ENCODE measurements around the gene PRX.
"Not testable (repeated sequence)": the region's sequence is repeated elsewhere in the genome, so short reads cannot be mapped to it uniquely, and the experiment has no call there.

Gene PRX

DNA sequence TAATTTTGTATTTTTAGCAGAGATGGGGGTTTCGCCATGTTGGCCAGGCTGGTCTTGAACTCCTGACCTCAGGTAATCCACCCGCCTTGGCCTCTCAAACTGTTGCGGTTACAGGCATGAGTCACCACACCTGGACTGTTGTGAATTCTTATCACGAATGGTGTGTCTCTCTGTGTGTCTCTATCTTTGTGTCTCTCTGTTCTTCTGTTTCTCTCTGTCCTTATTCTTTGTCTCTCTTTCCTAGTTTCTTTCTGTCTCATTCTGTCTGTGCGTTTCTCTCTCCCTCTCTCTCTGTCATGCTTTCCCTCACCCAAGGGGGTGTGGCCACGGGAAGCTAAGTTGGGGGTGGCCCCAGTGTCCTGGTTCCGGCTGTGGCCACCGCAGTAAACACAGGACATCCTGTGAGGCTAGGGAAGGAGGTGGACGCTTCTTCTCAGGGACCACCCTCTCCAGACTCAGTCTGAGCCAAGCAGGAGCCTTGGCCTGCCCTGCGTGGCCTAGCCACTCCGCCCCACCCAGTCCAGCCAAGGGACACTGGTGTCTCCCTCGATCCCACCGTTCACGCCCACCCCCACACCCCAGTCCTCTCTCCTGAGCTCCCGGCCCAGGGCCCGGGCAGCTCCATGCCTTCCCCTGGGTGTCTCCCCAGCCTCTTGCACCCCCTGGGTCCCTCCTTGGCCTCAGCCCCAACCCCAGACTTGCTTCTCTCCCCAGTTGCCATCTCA lies 3.9 kb upstream of the PRX start:
- peak; percentile 23 for DNase-seq (ENCODE audit: low read depth, low spot score)

DNA sequence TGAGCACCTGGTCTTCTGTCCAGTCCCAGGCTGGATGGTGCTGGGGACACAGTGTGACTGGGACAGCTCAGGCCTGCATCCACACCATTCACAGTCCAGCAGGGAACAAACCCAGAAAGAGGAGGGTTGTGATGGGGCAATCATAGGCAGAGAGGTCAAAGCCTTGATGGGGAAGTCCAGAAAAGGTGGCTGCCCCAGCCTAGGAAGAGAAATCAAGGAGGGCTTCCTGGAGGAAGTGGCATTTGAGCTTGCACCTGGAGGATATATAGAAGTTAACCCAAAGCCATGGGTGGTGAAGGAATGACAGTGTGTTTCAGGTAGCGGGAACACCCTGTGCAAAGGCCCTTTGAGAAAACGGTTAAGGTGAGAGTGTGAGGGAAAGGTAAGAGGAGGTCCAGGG lies 2.6 kb upstream of the PRX start:
- DNase-seq (ENCODE audit: low read depth, low spot score) = no peak

DNA sequence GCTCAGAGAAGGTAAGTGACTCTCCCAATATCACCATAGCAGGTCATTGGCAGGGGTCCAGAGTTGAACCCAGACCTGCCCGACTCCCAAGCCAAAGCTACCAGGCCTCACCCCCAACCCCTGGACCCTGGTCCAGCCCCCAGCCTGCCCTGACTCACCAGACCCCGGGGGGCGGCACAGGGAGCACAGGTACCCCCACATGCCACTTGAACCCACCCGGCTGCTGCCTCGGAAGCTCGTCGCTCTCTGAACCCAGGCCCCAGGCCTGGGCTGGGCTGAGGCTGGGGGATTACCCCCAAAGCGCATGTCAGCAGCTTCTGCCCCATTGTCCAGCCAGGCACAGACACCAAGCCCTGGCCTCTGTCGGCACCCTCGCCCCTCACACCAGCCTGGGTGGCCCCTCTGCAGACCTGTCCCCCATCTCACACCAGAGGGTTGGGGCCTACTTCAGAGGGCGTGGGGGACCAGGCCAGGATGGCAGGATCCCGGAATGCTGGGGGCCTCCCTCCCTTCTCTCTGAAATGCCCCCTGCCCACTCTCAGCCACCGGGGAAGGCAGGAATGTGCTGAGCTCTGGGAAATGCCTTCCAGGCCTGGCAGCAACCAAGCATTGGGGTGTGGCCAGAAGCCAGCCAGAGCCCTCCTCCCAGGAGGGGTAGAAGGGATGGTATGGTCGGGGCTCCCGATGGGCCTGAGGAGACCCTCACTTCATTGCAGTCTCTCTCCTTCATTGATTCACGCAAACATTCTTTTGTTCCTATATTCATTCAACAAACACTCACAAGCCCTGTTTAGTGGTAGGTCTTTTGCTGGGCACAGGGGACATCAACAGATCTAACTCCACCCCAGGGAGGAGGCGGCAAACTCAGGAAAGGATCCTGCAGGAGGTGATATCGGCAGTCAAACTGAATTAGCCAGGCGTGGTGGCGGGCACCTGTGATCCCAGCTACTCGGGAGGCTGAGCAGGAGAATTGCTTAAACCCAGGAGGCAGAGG lies 1.7 kb upstream of the PRX start:
- DNase-seq (ENCODE audit: low read depth, low spot score) = peak; percentile 52

DNA sequence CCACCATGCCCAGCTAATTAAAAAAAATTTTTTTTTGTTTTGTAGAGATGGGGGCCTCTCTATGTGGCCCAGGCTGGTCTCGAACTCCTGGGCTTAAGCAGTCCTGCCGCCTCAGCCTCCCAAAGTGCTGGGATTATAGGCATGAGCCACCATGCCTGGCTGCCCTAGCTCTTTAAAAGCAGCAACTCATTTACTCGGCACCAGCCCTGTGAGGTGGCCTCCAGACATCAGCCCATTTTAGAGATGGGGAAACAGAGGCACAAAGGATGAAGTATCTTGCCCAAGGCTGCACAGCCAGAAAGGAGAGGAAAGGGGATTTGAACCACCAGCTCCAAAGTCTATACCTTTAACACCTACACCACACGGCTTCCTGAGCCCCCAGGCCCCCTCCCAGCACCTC lies 312 bp downstream of the PRX start:
- no peak for DNase-seq (ENCODE audit: low read depth, low spot score)

DNA sequence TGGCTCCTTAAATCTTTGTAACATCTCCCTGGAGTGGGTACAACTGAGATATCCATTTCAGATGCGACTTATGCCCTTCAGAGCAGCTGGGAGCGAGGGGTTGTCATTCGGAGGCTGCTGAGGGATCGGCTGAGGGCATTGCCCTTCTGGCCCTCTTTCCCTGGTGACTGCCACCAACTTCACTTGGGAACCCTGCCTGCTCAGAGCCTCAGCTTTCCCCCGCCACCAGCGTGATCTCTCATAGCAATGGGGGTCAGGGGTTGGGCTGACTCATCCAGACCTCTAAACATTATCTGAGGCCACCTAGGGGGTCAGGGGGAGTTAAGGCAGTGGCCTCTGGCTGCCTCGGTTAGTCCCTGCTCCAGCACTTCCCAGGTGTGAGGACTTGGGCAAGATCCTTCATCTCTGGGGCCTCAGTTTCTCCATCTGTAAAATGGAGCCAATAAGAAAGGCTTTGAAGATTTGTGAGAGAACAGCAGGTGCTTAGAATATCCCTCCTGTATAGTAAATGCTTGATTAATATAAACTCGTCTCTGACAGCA lies 1.1 kb downstream of the PRX start:
- no peak for DNase-seq (ENCODE audit: low read depth, low spot score)

DNA sequence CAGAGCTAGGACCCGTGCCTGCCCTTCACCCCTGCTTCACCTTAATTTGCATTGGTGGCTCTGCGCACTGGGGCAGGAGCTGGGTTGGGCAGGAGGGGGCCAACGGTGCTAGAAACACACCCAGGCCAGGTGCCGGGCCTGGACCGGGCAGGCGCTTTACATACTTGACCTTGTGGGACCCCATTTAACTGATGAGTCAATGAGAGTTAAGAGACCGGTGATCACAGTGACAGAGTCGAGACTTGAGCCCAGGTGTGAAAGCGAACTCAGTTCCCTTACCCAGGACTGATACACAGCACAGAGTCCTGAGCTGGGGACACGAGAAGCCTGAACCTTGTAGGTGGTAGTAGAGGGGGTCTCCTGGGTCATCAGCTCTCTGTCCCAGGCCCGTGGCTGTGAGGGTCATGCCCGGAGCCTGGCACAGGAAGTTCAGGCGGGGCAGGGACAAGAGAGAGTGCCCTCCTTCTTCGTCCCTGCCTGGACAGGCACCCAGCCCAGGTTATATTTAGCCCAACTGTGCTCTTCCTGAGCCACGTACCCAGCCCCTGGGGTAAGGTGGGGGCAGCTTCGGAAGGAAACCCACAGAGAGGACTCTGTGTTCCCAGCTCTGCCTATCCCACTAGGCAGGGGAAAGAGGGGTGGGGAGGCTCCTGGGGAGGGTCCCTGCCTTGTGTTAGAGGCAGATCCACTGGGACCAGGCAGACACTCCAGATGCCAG lies 1.9 kb downstream of the PRX start:
- no peak for DNase-seq (ENCODE audit: low read depth, low spot score)

DNA sequence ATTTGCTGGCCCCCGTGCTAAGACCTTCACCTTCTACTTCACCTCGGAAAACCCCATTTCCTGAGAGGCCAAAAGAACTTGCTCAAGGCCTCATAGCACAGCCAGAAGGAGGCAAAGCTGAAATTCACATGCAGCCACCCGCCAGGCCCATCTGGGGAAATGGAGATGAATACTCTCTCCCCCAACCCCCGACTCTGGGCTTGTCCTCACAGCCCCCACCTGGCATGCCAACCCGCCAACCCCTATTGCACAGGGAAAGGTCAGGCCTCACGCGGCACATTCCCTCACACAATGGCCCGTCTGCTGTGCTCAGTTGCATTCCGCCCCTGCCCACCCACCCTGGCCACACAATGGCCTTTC lies 3.2 kb downstream of the PRX start:
- DNase-seq (ENCODE audit: low read depth, low spot score) = no peak

DNA sequence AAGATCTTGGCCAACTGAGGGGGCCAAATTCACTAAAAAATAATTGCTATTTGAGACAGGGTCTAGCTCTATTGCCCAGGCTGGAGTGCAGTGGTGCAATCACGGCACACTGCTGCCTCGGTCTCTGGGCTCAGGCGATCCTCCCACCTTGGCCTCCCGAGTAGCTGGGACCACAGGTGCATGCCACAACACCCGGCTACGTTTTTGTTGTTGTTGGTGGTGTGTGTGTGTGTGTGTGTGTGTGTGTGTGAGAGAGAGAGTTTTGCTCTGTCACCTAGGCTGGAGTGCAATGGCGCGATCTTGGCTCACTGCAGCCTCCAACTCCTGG lies 4.6 kb downstream of the PRX start:
- not testable (repeated sequence) for DNase-seq (ENCODE audit: low read depth, low spot score)

DNA sequence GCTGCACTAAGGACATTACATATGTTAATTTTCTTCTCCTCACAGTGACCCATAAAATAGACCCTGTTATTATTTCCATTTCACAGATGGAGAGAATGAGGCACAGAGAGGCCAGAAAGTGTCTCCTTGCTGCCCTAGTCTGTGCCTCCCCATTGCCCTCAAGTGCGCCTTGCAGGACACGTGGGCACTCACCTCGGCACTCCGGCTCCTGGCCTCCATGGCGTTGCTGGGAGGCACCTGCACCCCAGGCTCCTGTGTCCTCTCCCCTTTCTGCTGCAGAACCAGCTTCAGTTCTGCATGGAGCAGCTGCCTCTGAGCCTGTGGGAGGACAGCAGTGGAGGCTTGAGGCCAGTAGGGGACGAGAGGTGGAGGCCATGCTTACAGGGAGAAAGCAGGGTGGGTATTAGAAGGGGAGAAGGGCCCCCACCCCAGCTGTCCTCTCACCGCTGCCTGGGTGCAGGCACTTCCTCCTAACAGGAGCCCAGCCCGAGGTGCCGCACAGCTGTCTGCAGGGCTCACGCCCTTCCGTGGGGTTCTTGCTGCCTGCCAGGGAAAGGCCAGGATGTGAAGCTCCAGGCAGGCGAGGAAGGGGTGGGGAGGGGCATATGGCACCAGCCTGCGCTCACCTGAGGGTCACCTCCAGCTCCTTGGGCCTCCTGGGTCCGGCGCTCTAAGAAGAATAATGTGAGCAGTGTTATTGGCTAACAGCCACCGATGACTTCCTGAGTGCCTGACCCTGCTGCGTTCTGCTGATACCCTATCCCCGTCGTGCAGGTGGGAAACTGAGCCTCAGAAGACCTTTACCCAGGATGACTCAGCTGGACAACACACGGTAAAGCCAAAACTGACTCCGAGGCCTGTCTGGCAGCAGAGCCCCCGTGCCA lies 5.2 kb downstream of the PRX start:
- DNase-seq (ENCODE audit: low read depth, low spot score) = no peak

DNA sequence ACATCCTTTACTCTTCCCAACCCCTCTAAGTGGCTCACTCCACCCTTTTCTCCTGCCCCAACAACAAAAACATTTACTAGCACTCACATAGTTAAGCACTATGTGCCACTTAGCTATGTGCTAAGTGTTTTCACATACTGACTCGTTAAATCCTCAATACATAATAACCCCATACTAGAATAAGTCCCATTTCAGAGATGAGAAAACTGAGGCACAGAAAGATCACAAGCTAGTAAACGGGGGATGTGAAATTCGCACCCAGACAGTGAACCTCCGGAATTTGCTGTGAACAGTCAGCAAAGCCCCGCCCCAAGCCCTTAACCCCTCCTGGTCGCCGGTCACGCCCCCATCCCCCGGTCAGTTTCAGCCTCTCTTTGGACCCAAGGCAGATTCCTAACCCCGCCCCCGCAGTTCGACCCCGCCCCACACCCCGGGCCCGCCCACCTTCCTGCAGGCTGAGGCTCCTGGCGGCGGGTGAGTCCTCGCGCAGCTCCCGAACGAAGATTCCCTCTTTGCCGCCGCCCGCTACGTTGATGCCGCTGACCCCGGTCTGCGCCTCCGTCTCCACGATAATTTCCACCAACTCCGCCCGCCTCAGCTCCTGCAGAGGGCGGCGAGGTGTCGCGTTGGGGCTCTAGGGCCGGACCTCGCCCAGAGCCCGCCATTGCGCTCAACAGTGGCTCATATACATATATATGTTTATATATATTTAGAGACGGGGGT lies 9.8 kb downstream of the PRX start:
- peak; percentile 93 for DNase-seq (ENCODE audit: low read depth, low spot score)

DNA sequence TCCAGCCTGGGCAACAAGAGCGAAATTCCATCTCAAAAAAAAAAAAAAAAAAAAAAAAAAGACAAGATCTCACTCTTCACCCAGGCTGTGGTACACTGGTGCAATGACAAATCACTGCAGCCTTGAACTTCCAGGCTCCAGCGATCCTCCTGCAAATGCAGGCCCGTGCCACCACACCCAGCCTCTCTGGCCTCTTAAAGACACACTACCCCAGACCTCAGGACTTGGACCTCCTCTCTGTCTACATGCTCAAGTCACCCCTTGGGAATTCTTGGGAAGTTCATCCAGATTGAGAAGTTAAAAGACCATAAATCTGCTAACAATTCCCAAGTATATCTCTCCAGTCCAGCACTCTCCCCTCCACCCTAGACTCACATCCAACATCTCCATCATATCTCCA lies 12.6 kb downstream of the PRX start:
- no peak for DNase-seq (ENCODE audit: low read depth, low spot score)

DNA sequence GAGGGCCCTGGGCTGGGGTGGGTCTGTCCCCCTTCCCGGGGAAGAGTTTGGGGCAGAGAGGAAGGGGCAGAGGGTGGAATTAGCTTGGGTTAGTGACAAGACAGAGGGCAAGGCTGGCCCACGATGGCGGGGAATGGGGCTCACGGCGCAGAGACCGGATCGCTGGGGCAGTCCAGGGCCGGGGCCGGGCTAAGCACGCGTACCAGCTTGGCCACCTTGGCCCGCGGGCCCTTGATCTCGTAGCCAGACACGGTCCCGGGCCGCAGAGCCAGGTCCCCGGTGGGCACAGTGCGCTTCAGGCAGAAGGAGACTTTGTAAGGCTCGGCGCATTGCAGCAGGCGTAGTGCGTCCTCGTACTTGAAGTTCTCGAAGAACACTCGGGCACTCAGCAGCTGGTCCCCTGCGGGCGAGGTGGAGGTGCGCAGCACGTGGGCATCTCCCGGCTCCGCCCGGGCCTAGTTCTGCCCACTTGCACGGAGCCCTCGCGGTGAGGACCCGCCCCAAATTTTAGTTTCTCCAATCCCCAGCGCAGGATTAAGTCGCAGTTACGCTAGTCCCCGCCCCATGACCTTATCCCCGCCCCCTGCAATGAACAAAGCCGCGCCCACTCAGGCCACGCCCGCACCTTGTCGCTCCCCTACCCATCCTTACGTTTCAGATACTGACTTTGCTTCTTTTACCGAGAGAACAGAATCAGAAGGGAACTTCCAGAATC lies 14.6 kb downstream of the PRX start:
- DNase-seq (ENCODE audit: low read depth, low spot score) = peak; percentile 59

DNA sequence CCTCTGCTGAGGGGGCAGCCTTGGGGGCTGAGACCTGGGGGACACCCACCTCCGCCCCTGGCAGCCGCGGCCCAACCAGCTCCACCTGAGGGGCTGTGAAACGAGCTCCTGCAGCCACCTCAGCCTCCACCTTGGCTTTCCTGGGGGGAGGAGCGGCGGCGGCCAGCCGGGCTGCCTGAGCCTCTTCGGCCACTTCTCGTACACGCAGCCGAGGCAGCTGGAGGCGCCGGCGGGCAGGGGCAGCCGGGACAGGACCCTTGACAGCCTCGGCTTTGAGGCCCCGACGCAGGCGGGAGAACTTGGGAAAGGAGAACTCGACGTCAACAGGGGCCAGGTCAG lies 15.6 kb downstream of the PRX start:
- no peak for DNase-seq (ENCODE audit: low read depth, low spot score)

DNA sequence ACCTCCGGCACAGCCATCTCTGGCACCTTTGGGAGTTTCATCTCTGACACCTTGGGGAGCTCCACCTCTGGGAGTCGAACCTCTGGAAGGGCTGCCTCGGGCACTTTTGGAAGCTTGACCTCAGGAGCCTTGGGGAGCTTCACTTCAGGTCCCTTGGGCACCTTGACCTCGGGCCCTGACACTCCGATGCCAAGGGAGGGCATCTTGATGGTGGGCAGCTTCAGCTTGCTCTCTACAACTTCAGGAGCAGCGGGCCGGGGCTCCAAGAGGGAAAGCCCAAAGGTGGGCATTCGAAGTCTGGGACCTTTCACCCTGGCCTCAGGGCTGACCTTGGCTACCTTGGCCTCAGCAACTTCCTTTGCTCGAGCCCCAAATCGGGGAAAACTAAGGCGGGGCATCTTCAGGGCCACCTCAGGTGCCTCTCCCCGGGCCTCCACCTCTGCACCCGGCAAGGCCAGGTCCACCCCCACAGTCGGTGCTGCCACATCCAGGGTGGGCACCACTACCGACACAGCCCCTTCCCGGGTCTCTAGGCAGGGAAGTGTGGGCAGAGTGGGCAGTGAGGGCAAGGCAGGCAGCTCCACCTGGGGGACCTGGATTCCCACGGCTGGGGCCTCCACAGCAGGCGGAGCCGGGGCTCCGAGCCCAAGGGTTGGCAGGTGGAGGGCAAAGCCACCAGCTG lies 16.2 kb downstream of the PRX start:
- no peak for DNase-seq (ENCODE audit: low read depth, low spot score)

DNA sequence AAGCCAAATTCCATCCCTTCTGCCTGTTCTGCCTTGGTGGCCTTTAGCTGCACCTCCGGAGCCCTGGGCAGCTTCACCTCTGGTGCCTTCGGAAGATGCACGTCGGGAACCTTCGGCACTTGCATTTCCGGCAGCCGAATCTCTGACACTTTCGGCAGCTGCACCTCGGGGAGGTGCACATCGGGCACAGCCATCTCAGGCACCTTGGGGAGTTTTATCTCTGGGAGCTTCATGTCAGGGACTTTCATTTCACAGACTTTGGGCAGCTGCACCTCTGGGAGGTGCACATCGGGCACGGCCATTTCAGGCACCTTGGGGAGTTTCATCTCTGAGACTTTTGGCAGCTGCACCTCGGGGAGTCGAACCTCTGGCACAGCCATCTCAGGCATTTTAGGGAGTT lies 17.2 kb downstream of the PRX start:
- DNase-seq (ENCODE audit: low read depth, low spot score) = no peak

DNA sequence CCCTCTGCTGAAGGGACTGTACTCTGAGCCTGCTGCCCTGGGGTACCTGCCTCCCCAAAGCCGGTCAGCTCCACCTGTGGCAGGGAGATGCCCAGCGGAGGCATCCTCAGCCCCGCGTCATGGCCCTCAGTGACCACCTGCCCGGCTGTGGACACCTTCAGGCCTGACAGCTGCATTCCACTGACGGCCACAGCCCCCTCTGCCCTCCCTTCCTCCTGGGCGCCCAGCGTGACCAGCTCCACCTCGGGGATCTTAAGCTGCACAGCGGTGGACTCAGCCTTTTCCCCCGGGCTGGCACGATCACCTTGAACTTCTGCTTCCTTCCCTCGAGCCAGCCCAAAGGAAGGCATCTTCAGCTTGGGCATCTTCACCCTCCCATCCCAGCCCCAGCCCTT lies 18.4 kb downstream of the PRX start:
- DNase-seq (ENCODE audit: low read depth, low spot score) = no peak

DNA sequence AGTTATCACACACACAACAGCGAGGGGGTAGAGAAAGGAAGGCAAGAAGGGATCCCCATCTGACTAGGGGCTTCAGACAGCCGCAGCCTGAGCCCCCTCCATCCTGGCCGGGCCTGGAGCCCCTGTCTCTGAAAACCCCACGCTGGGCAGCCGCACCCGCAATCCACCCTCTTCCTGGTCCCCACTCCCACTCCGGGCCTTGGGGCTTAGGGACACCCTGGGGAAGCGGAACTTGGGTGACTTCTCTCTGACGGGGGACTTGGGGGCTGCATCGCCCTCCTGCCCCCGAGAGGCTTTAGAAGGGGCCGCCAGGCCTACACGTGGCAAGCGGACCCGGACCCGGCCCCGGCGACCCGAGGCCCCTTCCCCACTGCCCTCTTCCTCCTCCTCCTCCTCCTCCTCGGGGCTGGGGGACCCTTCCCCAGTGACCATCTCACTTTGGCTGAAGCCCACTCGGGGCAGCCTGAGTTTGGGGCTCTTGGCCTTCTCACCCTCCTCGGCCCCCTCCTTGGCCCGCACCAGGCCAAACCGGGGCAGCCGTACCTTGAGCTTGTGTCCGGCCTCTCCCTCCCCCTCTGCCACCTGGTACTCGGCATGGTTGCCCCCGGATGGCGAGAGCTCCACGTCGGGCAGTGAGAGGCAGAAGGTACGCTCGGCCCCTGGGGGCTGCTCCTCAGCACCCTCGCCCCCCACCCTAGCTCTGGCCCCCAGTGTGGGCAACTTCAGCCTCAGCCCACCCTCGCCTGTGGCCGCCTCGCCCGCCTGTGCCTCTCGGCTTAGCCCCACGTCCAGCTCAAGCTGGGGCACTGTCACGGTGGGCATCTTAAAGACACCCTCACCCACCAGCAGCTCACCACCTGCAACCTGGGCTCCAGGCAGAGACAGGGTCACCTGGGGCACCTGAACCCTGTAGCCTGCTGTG lies 19.0 kb downstream of the PRX start:
- no peak for DNase-seq (ENCODE audit: low read depth, low spot score)

DNA sequence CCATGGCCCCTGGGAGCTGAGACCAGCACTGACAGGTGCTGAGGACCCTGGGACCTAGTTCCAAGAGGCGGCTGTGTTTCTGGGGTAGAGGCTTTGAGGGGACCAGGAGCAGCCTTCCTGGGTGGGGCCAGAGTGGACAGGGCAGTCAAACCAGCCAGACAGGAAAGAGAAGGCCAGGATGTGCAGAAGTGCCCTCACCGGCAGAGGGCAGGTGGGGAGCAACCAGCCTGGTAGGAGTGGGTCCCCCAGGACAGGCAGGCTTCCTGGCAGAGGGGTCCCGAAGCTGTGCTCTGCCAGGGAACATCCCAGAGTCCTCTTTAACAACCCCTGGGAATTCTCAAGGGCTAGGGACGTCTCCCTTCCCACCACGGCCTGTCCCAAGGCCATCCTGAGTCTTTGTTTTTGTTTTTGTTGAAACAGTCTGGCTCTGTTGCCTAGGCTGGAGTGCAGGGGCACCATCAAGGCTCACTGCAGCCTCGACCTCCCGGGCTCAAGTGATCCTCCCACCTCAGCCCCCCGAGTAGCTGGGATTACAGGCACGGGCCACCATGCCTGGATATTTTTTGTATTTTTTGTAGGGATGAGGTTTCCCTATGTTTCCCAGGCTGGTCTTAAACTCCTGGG lies 20.2 kb downstream of the PRX start:
- no peak for DNase-seq (ENCODE audit: low read depth, low spot score)

Data from astrocyte of the hippocampus (primary cell).